Measurements from ENCODE around the gene EPHA1.

EPHA1 gene

DNA sequence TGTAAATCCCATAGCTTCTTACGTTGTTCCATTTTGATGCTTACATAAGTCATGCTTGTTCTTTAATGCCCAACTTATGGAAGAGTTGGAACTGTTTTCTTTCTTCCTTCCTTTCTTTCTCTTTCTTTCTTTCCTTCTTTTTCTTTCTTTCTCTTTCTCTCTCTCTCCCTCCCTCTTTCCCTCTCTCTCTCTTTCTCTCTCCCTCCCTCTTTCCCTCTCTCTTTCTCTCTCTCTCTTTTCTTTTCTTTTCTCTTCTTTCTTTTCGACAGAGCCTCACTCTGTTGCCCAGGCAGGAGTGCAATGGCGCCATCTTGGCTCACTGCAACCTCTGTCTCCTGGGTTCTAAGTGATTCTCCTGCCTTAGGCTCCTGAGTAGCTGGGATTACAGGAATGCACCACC, 65.1 kb downstream of the EPHA1 start:
- no peak for DNase-seq

GRCh38 chr7:143341842-143342241, 66.8 kb downstream of the EPHA1 start:
- no peak for DNase-seq

Measured in activated gamma-delta T cell (primary cell).